IMR-90 (cell line): Measurements from ENCODE around the gene MTUS2. TPM values are rescaled to one million over a fixed set of nuclear protein-coding genes. Genes with fewer than 3 reads are reported as not detected.

Experiments
- ATAC-seq: fragments of 200-7000 bp; cut with Tn5 transposase; 2 replicates; pipeline ENCODE4 v1.9.1; 2020; ENCODE audit warnings: low read depth, mild to moderate bottlenecking, moderate library complexity
- BruUV-seq: library from RNA; stranded (reverse); fragments of 400-500 nt; replicated peaks from 2 replicates; lab custom pipeline; 2021; lab: Mats Ljungman, UMichigan
- CTCF ChIA-PET: fragments of 300-600 bp; formaldehyde crosslinking; extraction: SDS; loops from one replicate; lab custom pipeline; 2021; ENCODE audit warnings: antibody characterized with exemption; lab: Yijun Ruan, JAX
- POLR2A ChIA-PET: fragments of 300-600 bp; sonication (Branson Sonifier 250); formaldehyde crosslinking; loops from one replicate; lab custom pipeline; 2022; ENCODE audit warnings: antibody characterized with exemption; ENCODE audit not compliant: unreplicated experiment; lab: Charles Lee
- DNase-seq: peaks from one replicate; pipeline ENCODE4 v3.0.0; 2013
- H2AFZ ChIP-seq: replicated peaks from 2 replicates; pipeline ENCODE3; 2013; ENCODE audit warnings: low read length, mild to moderate bottlenecking; ENCODE audit not compliant: poor library complexity
- H2AK5ac ChIP-seq: 2 replicates; pipeline ENCODE4 v1.6.1; 2013; ENCODE audit warnings: low read depth, low read length, inconsistent platforms
- H2AK9ac ChIP-seq: replicated peaks from 2 replicates; pipeline ENCODE3; 2013; ENCODE audit warnings: mild to moderate bottlenecking, low read depth, low read length, moderate library complexity; ENCODE audit not compliant: poor library complexity
- H2BK120ac ChIP-seq: 2 replicates; pipeline ENCODE4 v1.6.1; 2013; ENCODE audit warnings: low read depth, low read length, inconsistent platforms
- H2BK15ac ChIP-seq: 3 replicates; pipeline ENCODE4 v1.6.1; 2013; ENCODE audit warnings: low read depth, low read length, inconsistent platforms
- H2BK20ac ChIP-seq: 2 replicates; pipeline ENCODE4 v1.6.1; 2013; ENCODE audit warnings: low read depth, mild to moderate bottlenecking, inconsistent platforms, low read length, moderate library complexity
- H2BK5ac ChIP-seq: 2 replicates; pipeline ENCODE4 v1.6.1; 2013; ENCODE audit warnings: mild to moderate bottlenecking, low read depth, low read length, inconsistent platforms; ENCODE audit not compliant: poor library complexity, severe bottlenecking
- H3K14ac ChIP-seq: replicated peaks from 2 replicates; pipeline ENCODE4 v1.6.1; 2013; ENCODE audit warnings: low read depth, low read length, inconsistent platforms
- H3K18ac ChIP-seq: 2 replicates; pipeline ENCODE4 v1.6.1; 2013; ENCODE audit warnings: low read depth, low read length, control low read depth
- H3K23ac ChIP-seq: 2 replicates; pipeline ENCODE4 v1.6.1; 2013; ENCODE audit warnings: low read depth, low read length, inconsistent platforms
- H3K27ac ChIP-seq: 2 replicates; pipeline ENCODE4 v1.5.1; 2013; ENCODE audit warnings: mild to moderate bottlenecking, control low read depth, low read length; ENCODE audit not compliant: insufficient read depth
- H3K27me3 ChIP-seq: 2 replicates; pipeline ENCODE4 v1.6.1; 2013; ENCODE audit warnings: low read length; ENCODE audit not compliant: control insufficient read depth, insufficient read depth
- H3K36me3 ChIP-seq: 2 replicates; pipeline ENCODE4 v1.6.1; 2013; ENCODE audit warnings: low read length, mixed read lengths; ENCODE audit not compliant: control insufficient read depth, insufficient read depth
- H3K4ac ChIP-seq: 2 replicates; pipeline ENCODE4 v1.6.1; 2013; ENCODE audit warnings: low read depth, low read length, inconsistent platforms
- H3K4me1 ChIP-seq: 2 replicates; pipeline ENCODE4 v1.6.1; 2013; ENCODE audit warnings: low read length, mixed read lengths; ENCODE audit not compliant: control insufficient read depth, insufficient read depth
- H3K4me2 ChIP-seq: 2 replicates; pipeline ENCODE4 v1.6.1; 2013; ENCODE audit warnings: low read depth, mild to moderate bottlenecking, control low read depth, low read length, moderate library complexity
- H3K4me3 ChIP-seq: 2 replicates; pipeline ENCODE4 v1.5.1; 2013; ENCODE audit warnings: low read depth, mild to moderate bottlenecking, control low read depth, low read length, moderate library complexity; ENCODE audit not compliant: insufficient read depth
- H3K56ac ChIP-seq: 2 replicates; pipeline ENCODE4 v1.6.1; 2013; ENCODE audit warnings: low read length, inconsistent platforms; ENCODE audit not compliant: insufficient read depth; ENCODE audit errors: extremely low read depth
- H3K79me1 ChIP-seq, 2 experiments: 2 replicates each; pipeline ENCODE4 v1.6.1; 2013; ENCODE audit warnings: low read length in 2 of 2, inconsistent platforms in 1 of 2, low read depth in 1 of 2
- H3K9ac ChIP-seq: 2 replicates; pipeline ENCODE4 v1.6.1; 2013; ENCODE audit warnings: low read depth, low read length, control low read depth
- H3K9me1 ChIP-seq: 2 replicates; pipeline ENCODE4 v1.6.1; 2013; ENCODE audit warnings: low read length, inconsistent platforms; ENCODE audit not compliant: insufficient read depth
- H3K9me3 ChIP-seq: 2 replicates; pipeline ENCODE4 v1.6.1; 2013; ENCODE audit warnings: low read length; ENCODE audit not compliant: control insufficient read depth, insufficient read depth
- H4K20me1 ChIP-seq: 2 replicates; pipeline ENCODE4 v1.6.1; 2013; ENCODE audit warnings: low read length, inconsistent platforms; ENCODE audit not compliant: insufficient read depth
- H4K5ac ChIP-seq: 2 replicates; pipeline ENCODE4 v1.6.1; 2013; ENCODE audit warnings: mild to moderate bottlenecking, low read depth, low read length, control low read depth
- H4K8ac ChIP-seq, 2 experiments: 2 replicates each; pipeline ENCODE4 v1.6.1; 2013; ENCODE audit warnings: low read depth in 2 of 2, low read length in 2 of 2, control low read depth in 1 of 2, inconsistent platforms in 1 of 2
- H4K91ac ChIP-seq: 2 replicates; pipeline ENCODE4 v1.6.1; 2013; ENCODE audit warnings: low read depth, low read length, inconsistent platforms; ENCODE audit not compliant: insufficient read depth
- CHD1 ChIP-seq: IDR thresholded peaks from 2 replicates; pipeline ENCODE4 v1.6.1; 2012; ENCODE audit warnings: low read depth, low read length, improper control_type of control experiment
- CTCF ChIP-seq: conservative IDR thresholded peaks from 2 replicates; pipeline ENCODE4 v1.5.1; 2012; ENCODE audit warnings: mild to moderate bottlenecking, low read depth, low read length, improper control_type of control experiment
- ELK1 ChIP-seq: fragments of 150-350 bp; IDR thresholded peaks from 2 replicates; pipeline ENCODE4 v1.6.1; 2016; ENCODE audit warnings: low read depth, mild to moderate bottlenecking, low read length, moderate library complexity, borderline replicate concordance
- FOS ChIP-seq: fragments of 150-350 bp; IDR thresholded peaks from 2 replicates; pipeline ENCODE4 v1.6.1; 2016; ENCODE audit warnings: low read depth, low read length
- MAFK ChIP-seq: IDR thresholded peaks from 2 replicates; pipeline ENCODE4 v1.6.1; 2012; ENCODE audit warnings: low read depth, low read length, improper control_type of control experiment
- MAZ ChIP-seq: IDR thresholded peaks from 2 replicates; pipeline ENCODE4 v1.6.1; 2012; ENCODE audit warnings: low read depth, mild to moderate bottlenecking, low read length, improper control_type of control experiment, moderate library complexity, borderline replicate concordance
- MXI1 ChIP-seq: IDR thresholded peaks from 2 replicates; pipeline ENCODE4 v1.6.1; 2012; ENCODE audit warnings: low read depth, mild to moderate bottlenecking, low read length, moderate library complexity, borderline replicate concordance
- NFE2L2 ChIP-seq: fragments of 150-350 bp; IDR thresholded peaks from 2 replicates; pipeline ENCODE4 v1.6.1; 2016; ENCODE audit warnings: low read depth, mild to moderate bottlenecking, low read length
- POLR2A ChIP-seq: IDR thresholded peaks from 2 replicates; pipeline ENCODE4 v1.6.1; 2012; ENCODE audit warnings: mild to moderate bottlenecking, low read depth, low read length
- RAD21 ChIP-seq: IDR thresholded peaks from 2 replicates; pipeline ENCODE4 v1.6.1; 2012; ENCODE audit warnings: low read length, improper control_type of control experiment
- RCOR1 ChIP-seq: IDR thresholded peaks from 2 replicates; pipeline ENCODE4 v1.6.1; 2012; ENCODE audit warnings: mild to moderate bottlenecking, low read length, improper control_type of control experiment; ENCODE audit not compliant: insufficient replicate concordance
- WGBS, 2 experiments: methylation state at CpG; one replicate each; pipeline versions ENCODE4 v1.1.5 to v1.1.7; 2013; ENCODE audit warnings: missing lambda C conversion rate in 2 of 2; ENCODE audit not compliant: insufficient read length in 1 of 2; ENCODE audit errors: extremely low coverage in 2 of 2; 5-methylcytosine and 5-hydroxymethylcytosine counted together
- dilution Hi-C: fragments of 300-500 bp; cut with HindIII; formaldehyde crosslinking; loops from one replicate; pipeline ENCODE4 v1.14.3; 2018; ENCODE audit warnings: low sequenced_read_pairs; ENCODE audit not compliant: unreplicated experiment
- in situ Hi-C: fragments of 300-500 bp; cut with MboI; formaldehyde crosslinking; loops from 3 replicates; pipeline ENCODE4 v1.14.3; 2019; ENCODE audit warnings: low sequenced_read_pairs, inconsistent platforms, mixed read lengths
- intact Hi-C: fragments of 100-400 bp; cut with micrococcal nuclease; formaldehyde crosslinking; loops from 2 replicates; pipeline ENCODE4 v1.10.0; 2022
- polyA plus RNA-seq, 3 experiments: library from polyadenylated mRNA; depleted of rRNA; stranded (reverse); fragments of >200 nt; gene quantifications; 2 replicates each; pipeline ENCODE4 v1.2.3, GENCODE V29; 2012; ENCODE audit warnings: low replicate concordance in 1 of 3
- total RNA-seq: library from RNA; depleted of rRNA; stranded (reverse); fragments of >200 nt; gene quantifications from 2 replicates; pipeline ENCODE4 v1.2.3, GENCODE V29; 2012
- TF ChIP-seq, protein P1 (sequence below): fragments of 150-350 bp; IDR thresholded peaks from 2 replicates; pipeline ENCODE4 v1.6.1; 2017; ENCODE audit warnings: mild to moderate bottlenecking, antibody characterized with exemption, low read length, low read depth

Gene MTUS2
- total and polyA plus RNA-seq, 2 of the 4 experiments (the other 2 are of a cell fraction), result under 0.01 to 0.02 TPM

- no peak overlapping the region for H3K27ac ChIP-seq
- H3K9me3 ChIP-seq, result peaks cover 11% of the 10 kb centered on the region
- no peak overlapping the region for H3K9ac ChIP-seq
- H3K27me3 ChIP-seq, result no peaks in the 10 kb centered on the region
- no peak overlapping the region for H2BK15ac ChIP-seq
- dilution Hi-C loops (no loop called here), intact Hi-C loops (no loop called here), in situ Hi-C loops (no loop called here)
- H2BK20ac ChIP-seq, result no peak overlapping the region
- H3K14ac ChIP-seq, result no peak overlapping the region
- no peak overlapping the region for H3K4me3 ChIP-seq
- H4K20me1 ChIP-seq, result no peaks in the 10 kb centered on the region
- H3K4me1 ChIP-seq, result no peaks in the 10 kb centered on the region
- no peak overlapping the region for H3K56ac ChIP-seq
- H3K9me1 ChIP-seq, result no peaks in the 10 kb centered on the region
- H2AFZ ChIP-seq, result no peak overlapping the region
- ATAC-seq, result no peak
- WGBS, 2 experiments, result no CpG with 5 or more reads among the region's 2 CpGs
- ChIA-PET CTCF (no interaction called here), POLR2A (no interaction called here)
- no peaks in the 10 kb centered on the region for H3K79me1 ChIP-seq
- no peak overlapping the region for H3K4me2 ChIP-seq
- TF ChIP-seq ELK1 (no peak), CHD1 (no peak), POLR2A (no peak), CTCF (no peak), NFE2L2 (no peak), MAFK (no peak), FOS (no peak), MXI1 (no peak), RAD21 (no peak), MAZ (no peak), RCOR1 (no peak)
- TF ChIP-seq, protein P1, sequence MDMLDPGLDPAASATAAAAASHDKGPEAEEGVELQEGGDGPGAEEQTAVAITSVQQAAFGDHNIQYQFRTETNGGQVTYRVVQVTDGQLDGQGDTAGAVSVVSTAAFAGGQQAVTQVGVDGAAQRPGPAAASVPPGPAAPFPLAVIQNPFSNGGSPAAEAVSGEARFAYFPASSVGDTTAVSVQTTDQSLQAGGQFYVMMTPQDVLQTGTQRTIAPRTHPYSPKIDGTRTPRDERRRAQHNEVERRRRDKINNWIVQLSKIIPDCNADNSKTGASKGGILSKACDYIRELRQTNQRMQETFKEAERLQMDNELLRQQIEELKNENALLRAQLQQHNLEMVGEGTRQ, result no peak
- H2BK120ac ChIP-seq, result no peak overlapping the region
- H2AK9ac ChIP-seq, result no peak overlapping the region
- no peak overlapping the region for H4K5ac ChIP-seq
- no peak overlapping the region for H2BK5ac ChIP-seq
- BruUV-seq, result no TSS peak
- no peaks in the 10 kb centered on the region for H3K36me3 ChIP-seq
- H2AK5ac ChIP-seq, result no peak overlapping the region
- H4K8ac ChIP-seq, result no peak overlapping the region
- no peak overlapping the region for H3K18ac ChIP-seq
- H3K23ac ChIP-seq, result no peak overlapping the region
- H3K4ac ChIP-seq, result no peak overlapping the region
- H4K91ac ChIP-seq, result no peak overlapping the region
- DNase-seq, result no peak
Measured at GRCh38 chr13:29006359-29006850, 186.3 kb downstream of the MTUS2 start.
